Ascending aorta (tissue), 2 donors: ENCODE results near the gene DND1. TPM values are rescaled to one million over a fixed set of nuclear protein-coding genes. Genes with fewer than 3 reads are reported as not detected.
"Not testable (repeated sequence)": the region's sequence is repeated elsewhere in the genome, so short reads cannot be mapped to it uniquely, and the experiment has no call there.

ENCODE experiments used
- DNase-seq, 2 donors: peaks; one replicate each; pipeline ENCODE4 v3.0.0-alpha.2; 2019; ENCODE audit warnings: low spot score in 2 of 2
- H3K27ac ChIP-seq, 2 donors: fragments of 200-600 bp; sonication (generic); one replicate each; pipeline ENCODE4 v1.5.1; 2016 to 2017; ENCODE audit warnings: mild to moderate bottlenecking in 1 of 2
- H3K27me3 ChIP-seq: fragments of 200-600 bp; sonication (generic); one replicate; pipeline ENCODE4 v1.5.1; 2017
- H3K36me3 ChIP-seq, 2 donors: fragments of 200-600 bp; sonication (generic); one replicate each; pipeline ENCODE4 v1.5.1; 2016
- H3K4me1 ChIP-seq, 2 donors: fragments of 200-600 bp; sonication (generic); one replicate each; pipeline ENCODE4 v1.5.1; 2016 to 2017; ENCODE audit warnings: mild to moderate bottlenecking in 1 of 2
- H3K4me3 ChIP-seq, 2 donors: fragments of 200-600 bp; sonication (generic); one replicate each; pipeline ENCODE4 v1.5.1; 2016 to 2017; ENCODE audit warnings: mild to moderate bottlenecking in 1 of 2
- H3K9me3 ChIP-seq, 2 donors: fragments of 200-600 bp; sonication (generic); one replicate each; pipeline ENCODE4 v1.5.1; 2016
- intact Hi-C: fragments of 100-400 bp; cut with DNase I; formaldehyde crosslinking; loops from one replicate; pipeline ENCODE4 v1.15.1; 2023
- total RNA-seq: library from RNA; depleted of rRNA; stranded (reverse); fragments of >200 nt; gene quantifications from one replicate; pipeline ENCODE4 v1.1.0, GENCODE V29; 2016
- TF ChIP-seq, protein P1 (sequence below), 3 experiments: fragments of 200-600 bp in 2 of 3; fragments of 450-650 bp in 1 of 3; sonication (generic) in 2 of 3; IDR thresholded peaks; one replicate each; pipeline ENCODE4 v1.5.1; 2016 to 2019; ENCODE audit warnings: antibody characterized with exemption in 3 of 3, mild to moderate bottlenecking in 1 of 3, moderate library complexity in 1 of 3

DND1 gene
- total RNA-seq, 1 donor from 2014 or later, result 3.5 TPM

GRCh38 chr5:140631036-140631417 lies 42.3 kb downstream of the DND1 start:
- TF ChIP-seq, protein P1, sequence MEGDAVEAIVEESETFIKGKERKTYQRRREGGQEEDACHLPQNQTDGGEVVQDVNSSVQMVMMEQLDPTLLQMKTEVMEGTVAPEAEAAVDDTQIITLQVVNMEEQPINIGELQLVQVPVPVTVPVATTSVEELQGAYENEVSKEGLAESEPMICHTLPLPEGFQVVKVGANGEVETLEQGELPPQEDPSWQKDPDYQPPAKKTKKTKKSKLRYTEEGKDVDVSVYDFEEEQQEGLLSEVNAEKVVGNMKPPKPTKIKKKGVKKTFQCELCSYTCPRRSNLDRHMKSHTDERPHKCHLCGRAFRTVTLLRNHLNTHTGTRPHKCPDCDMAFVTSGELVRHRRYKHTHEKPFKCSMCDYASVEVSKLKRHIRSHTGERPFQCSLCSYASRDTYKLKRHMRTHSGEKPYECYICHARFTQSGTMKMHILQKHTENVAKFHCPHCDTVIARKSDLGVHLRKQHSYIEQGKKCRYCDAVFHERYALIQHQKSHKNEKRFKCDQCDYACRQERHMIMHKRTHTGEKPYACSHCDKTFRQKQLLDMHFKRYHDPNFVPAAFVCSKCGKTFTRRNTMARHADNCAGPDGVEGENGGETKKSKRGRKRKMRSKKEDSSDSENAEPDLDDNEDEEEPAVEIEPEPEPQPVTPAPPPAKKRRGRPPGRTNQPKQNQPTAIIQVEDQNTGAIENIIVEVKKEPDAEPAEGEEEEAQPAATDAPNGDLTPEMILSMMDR (IDR thresholded peaks at IDR 0.05), result no peak
- Histone ChIP-seq H3K4me3 (peak overlapping the region in 1 of 2 donors; percentile 75), H3K36me3 (no peaks in the 10 kb centered on the region), H3K27ac (peak overlapping the region in 1 of 2 donors; percentile 26), H3K4me1 (peaks cover 0 to 4% of the 10 kb centered on the region in 2 donors), H3K27me3 (no peaks in the 10 kb centered on the region), H3K9me3 (no peaks in the 10 kb centered on the region)
- no peak for DNase-seq
- intact Hi-C loops, result no loop called here

DNA sequence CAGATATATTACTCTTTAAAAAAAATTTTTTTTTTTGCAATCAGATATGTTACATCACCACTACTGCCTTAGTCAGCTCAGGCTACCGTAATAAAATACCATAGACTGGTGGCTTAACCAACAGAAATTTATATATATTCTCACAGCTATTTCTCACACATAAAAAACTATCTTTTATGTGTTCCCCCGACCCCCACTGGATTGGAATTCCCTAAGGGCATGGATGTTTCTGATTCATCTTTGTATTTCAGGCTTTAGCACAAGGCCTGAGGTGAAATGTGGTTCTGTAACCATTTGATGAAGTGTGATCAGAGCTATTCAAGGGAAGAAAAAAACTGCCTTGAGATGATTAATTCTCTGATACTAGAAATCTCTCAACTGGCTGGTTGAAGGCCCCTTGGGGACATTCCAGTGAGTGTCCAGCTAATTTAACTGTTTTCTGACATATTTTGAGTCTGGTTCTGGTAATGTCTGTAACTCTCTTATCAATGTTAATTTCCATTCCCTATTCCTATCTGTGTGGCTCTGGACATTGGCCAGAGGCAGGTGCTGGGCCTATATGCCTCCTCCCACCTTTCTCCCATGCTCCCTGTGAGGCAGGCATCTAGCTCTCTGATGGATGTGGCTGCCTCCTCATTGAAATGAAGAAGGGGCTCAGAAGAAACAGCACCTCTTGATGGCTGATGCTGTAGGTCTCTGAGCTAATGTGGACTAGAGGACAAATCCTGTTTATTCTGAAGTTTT lies 42.9 kb downstream of the DND1 start:
- H3K4me3 ChIP-seq, result peak overlapping the region in 1 of 2 donors; percentile 75
- H3K9me3 ChIP-seq, result no peaks in the 10 kb centered on the region
- intact Hi-C loops, result no loop called here
- no peaks in the 10 kb centered on the region for H3K27me3 ChIP-seq
- H3K27ac ChIP-seq, result peak overlapping the region in 1 of 2 donors; percentile 26
- no peaks in the 10 kb centered on the region for H3K36me3 ChIP-seq
- DNase-seq, result no peak
- TF ChIP-seq, protein P1 (IDR thresholded peaks at IDR 0.05), result no peak
- peaks cover 0 to 4% of the 10 kb centered on the region in 2 donors for H3K4me1 ChIP-seq

DNA sequence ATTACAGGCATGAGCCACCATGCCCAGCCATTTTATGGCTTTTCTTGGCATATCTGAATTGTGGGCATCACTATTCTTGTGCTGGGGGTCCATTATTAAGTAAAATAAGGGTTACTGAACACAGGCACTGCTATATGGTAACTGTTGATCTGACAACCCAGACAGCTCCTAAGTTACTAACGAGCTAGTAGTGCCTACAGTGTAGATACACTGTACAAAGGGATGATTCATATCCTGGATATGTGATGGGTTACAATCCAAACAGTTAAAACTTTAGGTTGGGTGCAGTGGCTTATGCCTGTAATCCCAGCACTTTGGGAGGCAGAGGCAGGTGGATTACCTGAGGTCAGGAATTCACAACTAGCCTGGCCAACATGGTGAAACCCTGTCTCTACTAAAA lies 44.7 kb downstream of the DND1 start:
- Histone ChIP-seq H3K27ac (no peak overlapping the region), H3K4me3 (no peak overlapping the region), H3K27me3 (no peaks in the 10 kb centered on the region), H3K36me3 (no peaks in the 10 kb centered on the region), H3K4me1 (peaks cover 0 to 4% of the 10 kb centered on the region in 2 donors), H3K9me3 (no peaks in the 10 kb centered on the region)
- TF ChIP-seq, protein P1 (IDR thresholded peaks at IDR 0.05), result no peak
- DNase-seq, result no peak
- intact Hi-C loops, result no loop called here

GRCh38 chr5:140627972-140628371 lies 45.4 kb downstream of the DND1 start:
- Histone ChIP-seq H3K9me3 (no peaks in the 10 kb centered on the region), H3K27ac (no peak overlapping the region), H3K4me3 (no peak overlapping the region), H3K36me3 (no peaks in the 10 kb centered on the region), H3K27me3 (no peaks in the 10 kb centered on the region), H3K4me1 (peaks cover 0 to 2% of the 10 kb centered on the region in 2 donors)
- no peak for DNase-seq
- TF ChIP-seq, protein P1 (IDR thresholded peaks at IDR 0.05), result no peak
- intact Hi-C loops, result no loop called here

- H3K4me1 ChIP-seq, DNase-seq, H3K4me3 ChIP-seq, H3K9me3 ChIP-seq, H3K36me3 ChIP-seq, H3K27me3 ChIP-seq, H3K27ac ChIP-seq, intact Hi-C loops: not testable (repeated sequence)
These were observed 48.5 kb downstream of the DND1 start for GRCh38 chr5:140624886-140625285.

GRCh38 chr5:140623061-140623460 lies 50.3 kb downstream of the DND1 start:
- H3K9me3 ChIP-seq, H3K4me3 ChIP-seq, H3K27me3 ChIP-seq, DNase-seq, intact Hi-C loops, H3K27ac ChIP-seq, H3K4me1 ChIP-seq, H3K36me3 ChIP-seq: not testable (repeated sequence)
